Neuronal stem cell (in vitro differentiated cells): ENCODE measurements around the gene KCNH5.

Experiments
- DNase-seq: peaks from one replicate; pipeline ENCODE4 v3.0.0-alpha.2; 2013; ENCODE audit warnings: low spot score
- H2AFZ ChIP-seq: one replicate; pipeline ENCODE4 v1.6.1; 2013; ENCODE audit warnings: mild to moderate bottlenecking, low read length, inconsistent platforms
- H2AK5ac ChIP-seq: 2 replicates; pipeline ENCODE4 v1.6.1; 2013; ENCODE audit warnings: low read depth, mild to moderate bottlenecking, inconsistent platforms, low read length, moderate library complexity, mixed read lengths
- H2BK120ac ChIP-seq: 2 replicates; pipeline ENCODE4 v1.6.1; 2013; ENCODE audit warnings: low read depth, mild to moderate bottlenecking, inconsistent platforms, low read length, moderate library complexity, mixed read lengths
- H2BK12ac ChIP-seq: one replicate; pipeline ENCODE4 v1.6.1; 2013; ENCODE audit warnings: low read length, inconsistent platforms
- H2BK15ac ChIP-seq: 2 replicates; pipeline ENCODE4 v1.6.1; 2013; ENCODE audit warnings: mild to moderate bottlenecking, low read length, inconsistent platforms, mixed read lengths
- H2BK5ac ChIP-seq: one replicate; pipeline ENCODE4 v1.6.1; 2013; ENCODE audit warnings: inconsistent platforms, mild to moderate bottlenecking, low read length, moderate library complexity
- H3K14ac ChIP-seq: one replicate; pipeline ENCODE4 v1.6.1; 2013; ENCODE audit warnings: low read length, inconsistent platforms
- H3K18ac ChIP-seq: 2 replicates; pipeline ENCODE4 v1.6.1; 2013; ENCODE audit warnings: low read length, inconsistent platforms
- H3K23ac ChIP-seq: 2 replicates; pipeline ENCODE4 v1.6.1; 2013; ENCODE audit warnings: low read depth, mild to moderate bottlenecking, mixed read lengths, low read length, inconsistent platforms; ENCODE audit not compliant: poor library complexity
- H3K27ac ChIP-seq: replicated peaks from 3 replicates; pipeline ENCODE4 v1.5.1; 2013; ENCODE audit warnings: low read length, inconsistent platforms
- H3K27me3 ChIP-seq, 3 experiments: 2 replicates each; pipeline ENCODE4 v1.6.1; 2013; ENCODE audit warnings: low read length in 3 of 3, mild to moderate bottlenecking in 2 of 3, inconsistent platforms in 1 of 3, low read depth in 1 of 3, mixed read lengths in 1 of 3, moderate library complexity in 1 of 3; ENCODE audit not compliant: control insufficient read depth in 3 of 3, insufficient read depth in 3 of 3
- H3K36me3 ChIP-seq, 2 donors: replicated peaks in 1 of 2; 2 replicates each; pipeline ENCODE4 v1.6.1; 2013; ENCODE audit warnings: low read length in 2 of 2; ENCODE audit not compliant: control insufficient read depth in 2 of 2, insufficient read depth in 2 of 2
- H3K4ac ChIP-seq: 2 replicates; pipeline ENCODE4 v1.6.1; 2013; ENCODE audit warnings: inconsistent platforms, mild to moderate bottlenecking, low read length, moderate library complexity
- H3K4me1 ChIP-seq, 2 donors: 1 replicate in 1 of 2; 2 replicates in 1 of 2; pipeline ENCODE4 v1.6.1; 2013; ENCODE audit warnings: low read length in 2 of 2, low read depth in 1 of 2; ENCODE audit not compliant: control insufficient read depth in 2 of 2, insufficient read depth in 1 of 2
- H3K4me2 ChIP-seq: one replicate; pipeline ENCODE4 v1.6.1; 2013; ENCODE audit warnings: mild to moderate bottlenecking, low read length, inconsistent platforms; ENCODE audit not compliant: insufficient read depth, poor library complexity, severe bottlenecking
- H3K4me3 ChIP-seq, 2 donors: 2 replicates each; pipeline ENCODE4 v1.5.1; 2013; ENCODE audit warnings: low read length in 2 of 2, mild to moderate bottlenecking in 2 of 2, inconsistent platforms in 1 of 2, moderate library complexity in 1 of 2
- H3K79me1 ChIP-seq: one replicate; pipeline ENCODE4 v1.6.1; 2013; ENCODE audit warnings: low read depth, mild to moderate bottlenecking, inconsistent platforms, low read length, moderate library complexity
- H3K9ac ChIP-seq: one replicate; pipeline ENCODE4 v1.6.1; 2013; ENCODE audit warnings: mild to moderate bottlenecking, low read depth, low read length, inconsistent platforms; ENCODE audit not compliant: poor library complexity
- H3K9me3 ChIP-seq, 2 donors: replicated peaks in 1 of 2; 2 replicates each; pipeline versions ENCODE3 to v1.6.1; 2013; ENCODE audit warnings: low read length in 2 of 2, mild to moderate bottlenecking in 2 of 2, inconsistent platforms in 1 of 2, low read depth in 1 of 2, mixed read lengths in 1 of 2, moderate library complexity in 1 of 2; ENCODE audit not compliant: control insufficient read depth in 2 of 2, insufficient read depth in 1 of 2
- H4K8ac ChIP-seq: one replicate; pipeline ENCODE4 v1.6.1; 2013; ENCODE audit warnings: low read depth, mild to moderate bottlenecking, inconsistent platforms, low read length, moderate library complexity
- H4K91ac ChIP-seq: one replicate; pipeline ENCODE4 v1.6.1; 2013; ENCODE audit warnings: low read length, low read depth, mild to moderate bottlenecking, inconsistent platforms; ENCODE audit not compliant: poor library complexity
- WGBS, 2 donors: extraction: QIAGEN DNeasy Blood & Tissue Kit; methylation state at CpG; one replicate each; pipeline ENCODE4 v1.1.7; 2013; ENCODE audit warnings: missing lambda C conversion rate in 2 of 2, mixed read lengths in 1 of 2; ENCODE audit not compliant: insufficient read length in 2 of 2, insufficient replicate concordance in 1 of 2; ENCODE audit errors: extremely low coverage in 2 of 2; 5-methylcytosine and 5-hydroxymethylcytosine counted together

KCNH5 gene

GRCh38 chr14:62824086-62824485, 221.2 kb downstream of the KCNH5 start:
- no peak overlapping the region for H2BK12ac ChIP-seq
- H2BK5ac ChIP-seq: no peak overlapping the region
- H3K79me1 ChIP-seq: no peaks in the 10 kb centered on the region
- no peaks in the 10 kb centered on the region for H3K36me3 ChIP-seq
- no CpG with 5 or more reads among the region's 2 CpGs for WGBS, 2 donors
- H3K4me3 ChIP-seq: no peak overlapping the region
- H2BK120ac ChIP-seq: no peak overlapping the region
- no peak for DNase-seq
- H3K4ac ChIP-seq: no peak overlapping the region
- no peak overlapping the region for H2AK5ac ChIP-seq
- H4K8ac ChIP-seq: no peak overlapping the region
- no peak overlapping the region for H3K14ac ChIP-seq
- no peaks in the 10 kb centered on the region for H3K4me1 ChIP-seq
- H2AFZ ChIP-seq: no peak overlapping the region
- no peak overlapping the region for H2BK15ac ChIP-seq
- H3K23ac ChIP-seq: no peak overlapping the region
- no peak overlapping the region for H4K91ac ChIP-seq
- no peak overlapping the region for H3K9ac ChIP-seq
- H3K27me3 ChIP-seq: no peaks in the 10 kb centered on the region
- no peak overlapping the region for H3K4me2 ChIP-seq
- no peak overlapping the region for H3K18ac ChIP-seq
- H3K9me3 ChIP-seq: peaks cover 0 to 5% of the 10 kb centered on the region in 2 donors
- H3K27ac ChIP-seq: no peak overlapping the region

GRCh38 chr14:62819931-62820330, 225.3 kb downstream of the KCNH5 start:
- Histone ChIP-seq H3K9me3 (peaks cover 0 to 2% of the 10 kb centered on the region in 2 donors), H3K4me3 (no peak overlapping the region)

GRCh38 chr14:62807636-62808035, 237.6 kb downstream of the KCNH5 start:
- WGBS, 2 donors: no CpG with 5 or more reads among the region's 4 CpGs

More at GRCh38 chr14:62819931-62820330, 225.3 kb downstream of the KCNH5 start:
- H3K4me1 ChIP-seq: no peaks in the 10 kb centered on the region
- no peak overlapping the region for H2BK12ac ChIP-seq
- no peak overlapping the region for H3K23ac ChIP-seq
- no CpG with 5 or more reads among the region's 1 CpG for whole genome bisulfite sequencing, 2 donors
- no peak for DNase-seq
- H3K4ac ChIP-seq: no peak overlapping the region
- no peak overlapping the region for H3K18ac ChIP-seq
- H2BK15ac ChIP-seq: no peak overlapping the region
- H2AK5ac ChIP-seq: no peak overlapping the region
- H3K4me2 ChIP-seq: no peak overlapping the region
- H4K91ac ChIP-seq: no peak overlapping the region
- no peaks in the 10 kb centered on the region for H3K36me3 ChIP-seq
- no peak overlapping the region for H3K14ac ChIP-seq
- no peaks in the 10 kb centered on the region for H3K79me1 ChIP-seq
- H2BK120ac ChIP-seq: no peak overlapping the region
- no peak overlapping the region for H2AFZ ChIP-seq
- no peak overlapping the region for H2BK5ac ChIP-seq
- no peak overlapping the region for H4K8ac ChIP-seq
- H3K27ac ChIP-seq: no peak overlapping the region
- no peak overlapping the region for H3K9ac ChIP-seq
- H3K27me3 ChIP-seq: no peaks in the 10 kb centered on the region

GRCh38 chr14:62800577-62800976, 244.7 kb downstream of the KCNH5 start:
- Histone ChIP-seq H3K9ac (no peak overlapping the region), H3K36me3 (no peaks in the 10 kb centered on the region), H2AFZ (no peak overlapping the region), H2AK5ac (no peak overlapping the region), H3K27ac (no peak overlapping the region), H3K4me1 (no peaks in the 10 kb centered on the region), H3K9me3 (no peaks in the 10 kb centered on the region), H2BK15ac (no peak overlapping the region), H3K27me3 (no peaks in the 10 kb centered on the region), H4K91ac (no peak overlapping the region), H2BK12ac (no peak overlapping the region), H3K18ac (no peak overlapping the region), H3K4me3 (no peak overlapping the region), H3K79me1 (no peaks in the 10 kb centered on the region), H3K14ac (no peak overlapping the region), H2BK120ac (no peak overlapping the region), H3K4ac (no peak overlapping the region), H4K8ac (no peak overlapping the region), H2BK5ac (no peak overlapping the region), H3K23ac (no peak overlapping the region), H3K4me2 (no peak overlapping the region)
- WGBS, 2 donors: no CpG with 5 or more reads among the region's 3 CpGs
- no peak for DNase-seq

More at GRCh38 chr14:62807636-62808035, 237.6 kb downstream of the KCNH5 start:
- Histone ChIP-seq H2AFZ (no peak overlapping the region), H3K4ac (no peak overlapping the region), H3K23ac (no peak overlapping the region), H3K9ac (no peak overlapping the region), H2AK5ac (no peak overlapping the region), H3K18ac (no peak overlapping the region), H2BK5ac (no peak overlapping the region), H2BK15ac (no peak overlapping the region), H3K27ac (no peak overlapping the region), H3K27me3 (no peaks in the 10 kb centered on the region), H3K4me2 (no peak overlapping the region), H3K36me3 (no peaks in the 10 kb centered on the region), H4K91ac (no peak overlapping the region), H4K8ac (no peak overlapping the region), H3K14ac (no peak overlapping the region), H2BK12ac (no peak overlapping the region), H3K4me1 (no peaks in the 10 kb centered on the region), H3K9me3 (peaks cover 0 to 2% of the 10 kb centered on the region in 2 donors), H2BK120ac (no peak overlapping the region), H3K79me1 (no peaks in the 10 kb centered on the region), H3K4me3 (no peak overlapping the region)
- no peak for DNase-seq
